ENCODE results near the gene TEDC1.
A peak's percentile ranks its signal among the peaks of the same experiment; 100 is the strongest.

The TEDC1 gene

GRCh38 chr14:105456736-105457617 lies 34.1 kb upstream of the TEDC1 start:
- no peak for DNase-seq (ENCODE audit: low spot score)

GRCh38 chr14:105458010-105458409 lies 33.0 kb upstream of the TEDC1 start:
- no peak for DNase-seq (ENCODE audit: low spot score)

- no peak for DNase-seq (ENCODE audit: low spot score)
These were observed 32.5 kb upstream of the TEDC1 start for GRCh38 chr14:105458571-105458970.

GRCh38 chr14:105460116-105460515 lies 30.9 kb upstream of the TEDC1 start:
- no peak for DNase-seq (ENCODE audit: low spot score)

GRCh38 chr14:105460616-105461015 lies 30.4 kb upstream of the TEDC1 start:
- no peak for DNase-seq (ENCODE audit: low spot score)

GRCh38 chr14:105461903-105462302 lies 29.1 kb upstream of the TEDC1 start:
- DNase-seq (ENCODE audit: low spot score): no peak

- DNase-seq (ENCODE audit: low spot score): no peak
These were observed 26.5 kb upstream of the TEDC1 start for GRCh38 chr14:105464501-105464900.

- peak; percentile 64 for DNase-seq (ENCODE audit: low spot score)
These were observed 25.6 kb upstream of the TEDC1 start for GRCh38 chr14:105465209-105466031.

GRCh38 chr14:105466531-105467248 lies 24.4 kb upstream of the TEDC1 start:
- no peak for DNase-seq (ENCODE audit: low spot score)

- no peak for DNase-seq (ENCODE audit: low spot score)
These were observed 23.7 kb upstream of the TEDC1 start for GRCh38 chr14:105467249-105467941.

- DNase-seq (ENCODE audit: low spot score): no peak
These were observed 23.0 kb upstream of the TEDC1 start for GRCh38 chr14:105467942-105468471.

- DNase-seq (ENCODE audit: low spot score): no peak
These were observed 22.3 kb upstream of the TEDC1 start for GRCh38 chr14:105468621-105469241.

- peak; percentile 75 for DNase-seq (ENCODE audit: low spot score)
These were observed 21.3 kb upstream of the TEDC1 start for GRCh38 chr14:105469456-105470349.

- no peak for DNase-seq (ENCODE audit: low spot score)
These were observed 20.4 kb upstream of the TEDC1 start for GRCh38 chr14:105470350-105471296.

- DNase-seq (ENCODE audit: low spot score): no peak
These were observed 19.7 kb upstream of the TEDC1 start for GRCh38 chr14:105471297-105471821.

- no peak for DNase-seq (ENCODE audit: low spot score)
These were observed 19.1 kb upstream of the TEDC1 start for GRCh38 chr14:105471823-105472485.

- DNase-seq (ENCODE audit: low spot score): no peak
These were observed 18.5 kb upstream of the TEDC1 start for GRCh38 chr14:105472486-105472991.
